Measurements from ENCODE around the gene DET1.
A peak's percentile ranks its signal among the peaks of the same experiment; 100 is the strongest.

- no peak for TF ChIP-seq REST (IDR thresholded peaks at IDR 0.05; ENCODE audit: low read depth, low read length)
- peak; percentile 83; the same call in 1 of the 2 replicates for TF ChIP-seq MXI1 (IDR thresholded peaks at IDR 0.05; ENCODE audit: low read depth, low read length)
- peak; percentile 63 for TF ChIP-seq CTCF (IDR thresholded peaks at IDR 0.05)
- no peak for TF ChIP-seq JUND (IDR thresholded peaks at IDR 0.05)
- no peak for TF ChIP-seq EP300 (IDR thresholded peaks at IDR 0.05; ENCODE audit: borderline replicate concordance in 1 of 2, low read depth in 1 of 2, low read length in 1 of 2)
- TF ChIP-seq YY1 (IDR thresholded peaks at IDR 0.05; ENCODE audit: low read depth): no peak
- TF ChIP-seq RFX5 (IDR thresholded peaks at IDR 0.05; ENCODE audit: low read length): no peak
- TF ChIP-seq RAD21 (IDR thresholded peaks at IDR 0.05; ENCODE audit: low read length): peak; percentile 90
- TF ChIP-seq POLR2AphosphoS5 (IDR thresholded peaks at IDR 0.05; ENCODE audit: low read depth, low read length): no peak
- TF ChIP-seq TAF1 (IDR thresholded peaks at IDR 0.05; ENCODE audit: borderline replicate concordance, low read depth, low read length): no peak
- TF ChIP-seq EZH2phosphoT487 (IDR thresholded peaks at IDR 0.05; ENCODE audit: borderline replicate concordance, low read depth): no peak
- TF ChIP-seq MAX (IDR thresholded peaks at IDR 0.05; ENCODE audit: low read depth): no peak
- no peak for TF ChIP-seq TEAD4 (IDR thresholded peaks at IDR 0.05; ENCODE audit: borderline replicate concordance, insufficient read depth)
Measured at GRCh38 chr15:88476635-88477060, 69.8 kb downstream of the DET1 start.
